GM19395 (cell line): Measurements from ENCODE around the gene SARM1.

Experiments used
- ATAC-seq: cut with Tn5 transposase; IDR thresholded peaks from one replicate; pipeline ENCODE4 v1.9.1; 2021; ENCODE audit warnings: mild to moderate bottlenecking, moderate library complexity; ENCODE audit not compliant: unreplicated experiment

The SARM1 gene

GRCh38 chr17:28392491-28392890 is 21.0 kb downstream of the SARM1 start:
- ATAC-seq, result no peak

- ATAC-seq, result no peak
Measured at GRCh38 chr17:28394337-28395116, 23.0 kb downstream of the SARM1 start.

- ATAC-seq, result no peak
Measured at GRCh38 chr17:28395426-28395825, 23.9 kb downstream of the SARM1 start.

- no peak for ATAC-seq
Measured at GRCh38 chr17:28395968-28396367, 24.5 kb downstream of the SARM1 start.

GRCh38 chr17:28396635-28397239 is 25.2 kb downstream of the SARM1 start:
- no peak for ATAC-seq

- ATAC-seq, result no peak
Measured at GRCh38 chr17:28397275-28397674, 25.8 kb downstream of the SARM1 start.

- no peak for ATAC-seq
Measured at GRCh38 chr17:28397687-28398279, 26.3 kb downstream of the SARM1 start.

- ATAC-seq, result no peak
Measured at GRCh38 chr17:28398280-28398981, 26.9 kb downstream of the SARM1 start.

- ATAC-seq, result no peak
Measured at GRCh38 chr17:28399808-28400207, 28.3 kb downstream of the SARM1 start.

- ATAC-seq, result no peak
Measured at GRCh38 chr17:28402224-28402630, 30.7 kb downstream of the SARM1 start.

- ATAC-seq, result no peak
Measured at GRCh38 chr17:28402844-28403243, 31.4 kb downstream of the SARM1 start.

GRCh38 chr17:28404007-28404406 is 32.5 kb downstream of the SARM1 start:
- ATAC-seq, result no peak

- no peak for ATAC-seq
Measured at GRCh38 chr17:28404461-28404811, 32.9 kb downstream of the SARM1 start.

- ATAC-seq, result no peak
Measured at GRCh38 chr17:28404812-28405570, 33.5 kb downstream of the SARM1 start.

- ATAC-seq, result peak; percentile 79
Measured at GRCh38 chr17:28405632-28406472, 34.4 kb downstream of the SARM1 start, which contains the start of gene SLC46A1. Gene SLC46A1, minus strand, starts transcription at chr17:28406212. Its CDS starts 98 bp downstream, at chr17:28406114.

- ATAC-seq, result no peak
Measured at GRCh38 chr17:28406473-28406814, 35.0 kb downstream of the SARM1 start.

- no peak for ATAC-seq
Measured at GRCh38 chr17:28407130-28407973, 35.9 kb downstream of the SARM1 start.

- no peak for ATAC-seq
Measured at GRCh38 chr17:28407974-28408306, 36.4 kb downstream of the SARM1 start.

GRCh38 chr17:28412099-28412498 is 40.6 kb downstream of the SARM1 start:
- ATAC-seq, result no peak
